Measurements from ENCODE around the gene H2BK1. TPM values are rescaled to one million over a fixed set of nuclear protein-coding genes. Genes with fewer than 3 reads are reported as not detected.
A peak's percentile ranks its signal among the peaks of the same experiment; 100 is the strongest.

H2BK1 gene
- total RNA-seq, 1 donor from 2014 or later: not detected

- no peak for TF ChIP-seq CTCF (IDR thresholded peaks at IDR 0.05; ENCODE audit: borderline replicate concordance)
- H3K27me3 ChIP-seq (ENCODE audit: low read depth): peaks cover 29% of the 10 kb centered on the region
- no peaks in the 10 kb centered on the region for H3K9me3 ChIP-seq (replicated peaks)
- intact Hi-C loops (cut with micrococcal nuclease): no loop called here
- peaks cover 19% of the 10 kb centered on the region for H3K36me3 ChIP-seq
- H3K4me1 ChIP-seq: peaks cover 86% of the 10 kb centered on the region
- peak overlapping the region; percentile 99 for H3K27ac ChIP-seq (replicated peaks)
- H3K4me3 ChIP-seq: peak overlapping the region; percentile 84
- DNase-seq: no peak
These were observed 34.6 kb upstream of the H2BK1 start for GRCh38 chr7:151244841-151245346.

GRCh38 chr7:151244196-151244840 is 34.0 kb upstream of the H2BK1 start:
- Histone ChIP-seq H3K9me3 (replicated peaks) (no peaks in the 10 kb centered on the region), H3K4me1 (peaks cover 80% of the 10 kb centered on the region), H3K27ac (replicated peaks) (no peak overlapping the region), H3K36me3 (peaks cover 25% of the 10 kb centered on the region), H3K27me3 (ENCODE audit: low read depth) (peaks cover 29% of the 10 kb centered on the region), H3K4me3 (peak overlapping the region; percentile 84)
- peak; percentile 90 for TF ChIP-seq CTCF (IDR thresholded peaks at IDR 0.05; ENCODE audit: borderline replicate concordance)
- intact Hi-C loops (cut with micrococcal nuclease): no loop called here
- DNase-seq: no peak

- H3K4me1 ChIP-seq: peaks cover 75% of the 10 kb centered on the region
- peaks cover 29% of the 10 kb centered on the region for H3K27me3 ChIP-seq (ENCODE audit: low read depth)
- H3K9me3 ChIP-seq (replicated peaks): no peaks in the 10 kb centered on the region
- no peak overlapping the region for H3K4me3 ChIP-seq
- DNase-seq: no peak
- H3K36me3 ChIP-seq: peaks cover 32% of the 10 kb centered on the region
- TF ChIP-seq CTCF (IDR thresholded peaks at IDR 0.05; ENCODE audit: borderline replicate concordance): no peak
- H3K27ac ChIP-seq (replicated peaks): peak overlapping the region; percentile 5
- intact Hi-C loops (cut with micrococcal nuclease): no loop called here
These were observed 33.3 kb upstream of the H2BK1 start for GRCh38 chr7:151243408-151244195.

- Histone ChIP-seq H3K4me1 (peaks cover 71% of the 10 kb centered on the region), H3K27ac (replicated peaks) (peak overlapping the region; percentile 5), H3K9me3 (replicated peaks) (no peaks in the 10 kb centered on the region), H3K36me3 (peaks cover 38% of the 10 kb centered on the region), H3K27me3 (ENCODE audit: low read depth) (peaks cover 29% of the 10 kb centered on the region), H3K4me3 (no peak overlapping the region)
- TF ChIP-seq CTCF (IDR thresholded peaks at IDR 0.05; ENCODE audit: borderline replicate concordance): no peak
- no peak for DNase-seq
- intact Hi-C loops (cut with micrococcal nuclease): no loop called here
These were observed 32.7 kb upstream of the H2BK1 start for GRCh38 chr7:151243045-151243349.

- no peaks in the 10 kb centered on the region for H3K9me3 ChIP-seq (replicated peaks)
- no peak for TF ChIP-seq CTCF (IDR thresholded peaks at IDR 0.05; ENCODE audit: borderline replicate concordance)
- peaks cover 29% of the 10 kb centered on the region for H3K27me3 ChIP-seq (ENCODE audit: low read depth)
- intact Hi-C loops (cut with micrococcal nuclease): no loop called here
- no peak overlapping the region for H3K4me3 ChIP-seq
- DNase-seq: no peak
- peaks cover 65% of the 10 kb centered on the region for H3K4me1 ChIP-seq
- H3K36me3 ChIP-seq: peaks cover 44% of the 10 kb centered on the region
- peak overlapping the region; percentile 74 for H3K27ac ChIP-seq (replicated peaks)
These were observed 32.1 kb upstream of the H2BK1 start for GRCh38 chr7:151242159-151243044.
